Activated CD4-positive, alpha-beta T cell treated with anti-CD3 and anti-CD28 coated beads, Interleukin-2, amount 10 ng/mL, durations not matched to agents 24 days and 14 days (primary cell): Measurements from ENCODE around the gene SMARCA4. TPM values are rescaled to one million over a fixed set of nuclear protein-coding genes. Genes with fewer than 3 reads are reported as not detected.
"Not testable (repeated sequence)": the region's sequence is repeated elsewhere in the genome, so short reads cannot be mapped to it uniquely, and the experiment has no call there.

Source experiments
- DNase-seq: peaks from one replicate; pipeline ENCODE4 v3.0.0; 2022
- H3K27ac Mint-ChIP-seq: one replicate; pipeline ENCODE4 v1.8.0; 2022; ENCODE audit warnings: mild to moderate bottlenecking, mixed read lengths
- H3K27me3 Mint-ChIP-seq: one replicate; pipeline ENCODE4 v1.8.0; 2022; ENCODE audit warnings: mixed read lengths
- H3K36me3 Mint-ChIP-seq: one replicate; pipeline ENCODE4 v1.8.0; 2022; ENCODE audit warnings: low read depth, mild to moderate bottlenecking, mixed read lengths
- H3K4me1 Mint-ChIP-seq: one replicate; pipeline ENCODE4 v1.8.0; 2021; ENCODE audit warnings: mixed read lengths
- H3K4me3 Mint-ChIP-seq: one replicate; pipeline ENCODE4 v1.8.0; 2022; ENCODE audit warnings: mild to moderate bottlenecking, moderate library complexity, mixed read lengths
- H3K9me3 Mint-ChIP-seq: one replicate; pipeline ENCODE4 v1.8.0; 2021; ENCODE audit warnings: mixed read lengths
- intact Hi-C: fragments of 100-400 bp; cut with micrococcal nuclease; formaldehyde crosslinking; loops from one replicate; pipeline ENCODE4 v1.15.1; 2023
- total RNA-seq: library from RNA; stranded (reverse); gene quantifications from 2 replicates; pipeline ENCODE4 v1.2.3, GENCODE V29; 2022

The SMARCA4 gene
- total RNA-seq, 1 donor from 2014 or later, result 165 TPM

GRCh38 chr19:10992174-10992573, 31.3 kb downstream of the SMARCA4 start:
- DNase-seq, H3K4me1 Mint-ChIP-seq, H3K27me3 Mint-ChIP-seq, H3K9me3 Mint-ChIP-seq, H3K27ac Mint-ChIP-seq, intact Hi-C loops, H3K4me3 Mint-ChIP-seq: not testable (repeated sequence)
- H3K36me3 Mint-ChIP-seq, result peaks cover 42% of the 10 kb centered on the region

- intact Hi-C loops, result loop anchor here (5.0 kb wide), 1 partner anchor 59 kb away; no protein-coding TSS in a partner anchor
- no peak overlapping the region for H3K27ac Mint-ChIP-seq
- no peaks in the 10 kb centered on the region for H3K4me1 Mint-ChIP-seq
- H3K4me3 Mint-ChIP-seq, result no peak overlapping the region
- H3K27me3 Mint-ChIP-seq, result no peaks in the 10 kb centered on the region
- H3K9me3 Mint-ChIP-seq, result no peaks in the 10 kb centered on the region
- DNase-seq, result no peak
- peaks cover 42% of the 10 kb centered on the region for H3K36me3 Mint-ChIP-seq
Measured at GRCh38 chr19:10995926-10996600, 35.2 kb downstream of the SMARCA4 start.

GRCh38 chr19:10998045-10998533, 37.3 kb downstream of the SMARCA4 start:
- no peak overlapping the region for H3K4me3 Mint-ChIP-seq
- peaks cover 46% of the 10 kb centered on the region for H3K36me3 Mint-ChIP-seq
- no peaks in the 10 kb centered on the region for H3K9me3 Mint-ChIP-seq
- no peak for DNase-seq
- H3K27me3 Mint-ChIP-seq, result no peaks in the 10 kb centered on the region
- H3K27ac Mint-ChIP-seq, result no peak overlapping the region
- H3K4me1 Mint-ChIP-seq, result no peaks in the 10 kb centered on the region
- intact Hi-C loops, result loop anchor here (5.0 kb wide), 1 partner anchor 61 kb away; no protein-coding TSS in a partner anchor

GRCh38 chr19:10998666-10999065, 37.8 kb downstream of the SMARCA4 start:
- no peak overlapping the region for H3K27ac Mint-ChIP-seq
- H3K4me1 Mint-ChIP-seq, result no peaks in the 10 kb centered on the region
- H3K27me3 Mint-ChIP-seq, result no peaks in the 10 kb centered on the region
- DNase-seq, result no peak
- no peaks in the 10 kb centered on the region for H3K9me3 Mint-ChIP-seq
- intact Hi-C loops, result loop anchor here (5.0 kb wide), 1 partner anchor 61 kb away; no protein-coding TSS in a partner anchor
- H3K36me3 Mint-ChIP-seq, result peaks cover 46% of the 10 kb centered on the region
- H3K4me3 Mint-ChIP-seq, result no peak overlapping the region

GRCh38 chr19:11005521-11005920, 44.7 kb downstream of the SMARCA4 start:
- H3K36me3 Mint-ChIP-seq, result peaks cover 41% of the 10 kb centered on the region
- no peaks in the 10 kb centered on the region for H3K9me3 Mint-ChIP-seq
- H3K4me1 Mint-ChIP-seq, result no peaks in the 10 kb centered on the region
- no peaks in the 10 kb centered on the region for H3K27me3 Mint-ChIP-seq
- DNase-seq, result no peak
- intact Hi-C loops, result loop anchor here (10.0 kb wide), 1 partner anchor 69 kb away; no protein-coding TSS in a partner anchor
- H3K27ac Mint-ChIP-seq, result no peak overlapping the region
- H3K4me3 Mint-ChIP-seq, result no peak overlapping the region

- intact Hi-C loops, result loop anchor here (10.0 kb wide), 1 partner anchor 67 kb away; no protein-coding TSS in a partner anchor
- H3K27me3 Mint-ChIP-seq, result no peaks in the 10 kb centered on the region
- H3K27ac Mint-ChIP-seq, result no peak overlapping the region
- no peaks in the 10 kb centered on the region for H3K4me1 Mint-ChIP-seq
- H3K9me3 Mint-ChIP-seq, result no peaks in the 10 kb centered on the region
- no peak overlapping the region for H3K4me3 Mint-ChIP-seq
- peaks cover 46% of the 10 kb centered on the region for H3K36me3 Mint-ChIP-seq
- DNase-seq, result no peak
Measured at GRCh38 chr19:11007385-11007784, 46.6 kb downstream of the SMARCA4 start.

- intact Hi-C loops, result loop anchor here (10.0 kb wide), 1 partner anchor 67 kb away; no protein-coding TSS in a partner anchor
- DNase-seq, result no peak
- no peaks in the 10 kb centered on the region for H3K27me3 Mint-ChIP-seq
- H3K36me3 Mint-ChIP-seq, result peaks cover 48% of the 10 kb centered on the region
- H3K4me1 Mint-ChIP-seq, result no peaks in the 10 kb centered on the region
- H3K4me3 Mint-ChIP-seq, result no peak overlapping the region
- no peak overlapping the region for H3K27ac Mint-ChIP-seq
- no peaks in the 10 kb centered on the region for H3K9me3 Mint-ChIP-seq
Measured at GRCh38 chr19:11007962-11008532, 47.2 kb downstream of the SMARCA4 start.

- intact Hi-C loops, result no loop called here
- no peak overlapping the region for H3K27ac Mint-ChIP-seq
- DNase-seq, result no peak
- H3K4me3 Mint-ChIP-seq, result no peak overlapping the region
- no peaks in the 10 kb centered on the region for H3K9me3 Mint-ChIP-seq
- H3K36me3 Mint-ChIP-seq, result peaks cover 49% of the 10 kb centered on the region
- no peaks in the 10 kb centered on the region for H3K27me3 Mint-ChIP-seq
- H3K4me1 Mint-ChIP-seq, result no peaks in the 10 kb centered on the region
Measured at GRCh38 chr19:11010041-11010440, 49.2 kb downstream of the SMARCA4 start.

- no peak overlapping the region for H3K4me3 Mint-ChIP-seq
- intact Hi-C loops, result no loop called here
- H3K36me3 Mint-ChIP-seq, result peaks cover 57% of the 10 kb centered on the region
- no peak for DNase-seq
- no peaks in the 10 kb centered on the region for H3K9me3 Mint-ChIP-seq
- no peak overlapping the region for H3K27ac Mint-ChIP-seq
- no peaks in the 10 kb centered on the region for H3K27me3 Mint-ChIP-seq
- H3K4me1 Mint-ChIP-seq, result no peaks in the 10 kb centered on the region
Measured at GRCh38 chr19:11012507-11012906, 51.7 kb downstream of the SMARCA4 start.

- no peak for DNase-seq
- H3K4me1 Mint-ChIP-seq, result no peaks in the 10 kb centered on the region
- H3K27ac Mint-ChIP-seq, result no peak overlapping the region
- H3K9me3 Mint-ChIP-seq, result no peaks in the 10 kb centered on the region
- H3K27me3 Mint-ChIP-seq, result no peaks in the 10 kb centered on the region
- H3K36me3 Mint-ChIP-seq, result peaks cover 58% of the 10 kb centered on the region
- intact Hi-C loops, result no loop called here
- H3K4me3 Mint-ChIP-seq, result no peak overlapping the region
Measured at GRCh38 chr19:11013771-11014170, 52.9 kb downstream of the SMARCA4 start.

GRCh38 chr19:11014403-11014911, 53.6 kb downstream of the SMARCA4 start:
- Mint-ChIP-seq H3K9me3 (no peaks in the 10 kb centered on the region), H3K4me3 (no peak overlapping the region), H3K36me3 (peaks cover 58% of the 10 kb centered on the region), H3K27me3 (no peaks in the 10 kb centered on the region), H3K4me1 (no peaks in the 10 kb centered on the region), H3K27ac (no peak overlapping the region)
- DNase-seq, result no peak
- intact Hi-C loops, result no loop called here

- DNase-seq, result no peak
- no peaks in the 10 kb centered on the region for H3K9me3 Mint-ChIP-seq
- H3K4me1 Mint-ChIP-seq, result no peaks in the 10 kb centered on the region
- intact Hi-C loops, result no loop called here
- H3K27me3 Mint-ChIP-seq, result no peaks in the 10 kb centered on the region
- H3K36me3 Mint-ChIP-seq, result peaks cover 60% of the 10 kb centered on the region
- no peak overlapping the region for H3K4me3 Mint-ChIP-seq
- no peak overlapping the region for H3K27ac Mint-ChIP-seq
Measured at GRCh38 chr19:11016631-11017030, 55.8 kb downstream of the SMARCA4 start.

GRCh38 chr19:11017275-11018035, 56.6 kb downstream of the SMARCA4 start:
- Mint-ChIP-seq H3K4me3 (no peak overlapping the region), H3K27ac (no peak overlapping the region), H3K4me1 (no peaks in the 10 kb centered on the region), H3K27me3 (no peaks in the 10 kb centered on the region), H3K36me3 (peaks cover 59% of the 10 kb centered on the region), H3K9me3 (no peaks in the 10 kb centered on the region)
- intact Hi-C loops, result no loop called here
- no peak for DNase-seq

- no peak overlapping the region for H3K4me3 Mint-ChIP-seq
- no peaks in the 10 kb centered on the region for H3K27me3 Mint-ChIP-seq
- H3K4me1 Mint-ChIP-seq, result no peaks in the 10 kb centered on the region
- no peaks in the 10 kb centered on the region for H3K9me3 Mint-ChIP-seq
- H3K27ac Mint-ChIP-seq, result no peak overlapping the region
- intact Hi-C loops, result no loop called here
- DNase-seq, result no peak
- H3K36me3 Mint-ChIP-seq, result peaks cover 56% of the 10 kb centered on the region
Measured at GRCh38 chr19:11018179-11018578, 57.3 kb downstream of the SMARCA4 start.
